Neuronal stem cell (in vitro differentiated cells): ENCODE data around the gene CDX2.

Experiments
- DNase-seq: peaks from one replicate; pipeline ENCODE4 v3.0.0-alpha.2; 2013; ENCODE audit warnings: low spot score
- H2AFZ ChIP-seq: one replicate; pipeline ENCODE4 v1.6.1; 2013; ENCODE audit warnings: mild to moderate bottlenecking, low read length, inconsistent platforms
- H2AK5ac ChIP-seq: 2 replicates; pipeline ENCODE4 v1.6.1; 2013; ENCODE audit warnings: low read depth, mild to moderate bottlenecking, inconsistent platforms, low read length, moderate library complexity, mixed read lengths
- H2BK120ac ChIP-seq: 2 replicates; pipeline ENCODE4 v1.6.1; 2013; ENCODE audit warnings: low read depth, mild to moderate bottlenecking, inconsistent platforms, low read length, moderate library complexity, mixed read lengths
- H2BK12ac ChIP-seq: one replicate; pipeline ENCODE4 v1.6.1; 2013; ENCODE audit warnings: low read length, inconsistent platforms
- H2BK15ac ChIP-seq: 2 replicates; pipeline ENCODE4 v1.6.1; 2013; ENCODE audit warnings: mild to moderate bottlenecking, low read length, inconsistent platforms, mixed read lengths
- H2BK5ac ChIP-seq: one replicate; pipeline ENCODE4 v1.6.1; 2013; ENCODE audit warnings: inconsistent platforms, mild to moderate bottlenecking, low read length, moderate library complexity
- H3K14ac ChIP-seq: one replicate; pipeline ENCODE4 v1.6.1; 2013; ENCODE audit warnings: low read length, inconsistent platforms
- H3K18ac ChIP-seq: 2 replicates; pipeline ENCODE4 v1.6.1; 2013; ENCODE audit warnings: low read length, inconsistent platforms
- H3K23ac ChIP-seq: 2 replicates; pipeline ENCODE4 v1.6.1; 2013; ENCODE audit warnings: low read depth, mild to moderate bottlenecking, mixed read lengths, low read length, inconsistent platforms; ENCODE audit not compliant: poor library complexity
- H3K27ac ChIP-seq: replicated peaks from 3 replicates; pipeline ENCODE4 v1.5.1; 2013; ENCODE audit warnings: low read length, inconsistent platforms
- H3K27me3 ChIP-seq, 3 experiments: 2 replicates each; pipeline ENCODE4 v1.6.1; 2013; ENCODE audit warnings: low read length in 3 of 3, mild to moderate bottlenecking in 2 of 3, inconsistent platforms in 1 of 3, low read depth in 1 of 3, mixed read lengths in 1 of 3, moderate library complexity in 1 of 3; ENCODE audit not compliant: control insufficient read depth in 3 of 3, insufficient read depth in 3 of 3
- H3K36me3 ChIP-seq, 2 donors: replicated peaks in 1 of 2; 2 replicates each; pipeline ENCODE4 v1.6.1; 2013; ENCODE audit warnings: low read length in 2 of 2; ENCODE audit not compliant: control insufficient read depth in 2 of 2, insufficient read depth in 2 of 2
- H3K4ac ChIP-seq: 2 replicates; pipeline ENCODE4 v1.6.1; 2013; ENCODE audit warnings: inconsistent platforms, mild to moderate bottlenecking, low read length, moderate library complexity
- H3K4me1 ChIP-seq, 2 donors: 1 replicate in 1 of 2; 2 replicates in 1 of 2; pipeline ENCODE4 v1.6.1; 2013; ENCODE audit warnings: low read length in 2 of 2, low read depth in 1 of 2; ENCODE audit not compliant: control insufficient read depth in 2 of 2, insufficient read depth in 1 of 2
- H3K4me2 ChIP-seq: one replicate; pipeline ENCODE4 v1.6.1; 2013; ENCODE audit warnings: mild to moderate bottlenecking, low read length, inconsistent platforms; ENCODE audit not compliant: insufficient read depth, poor library complexity, severe bottlenecking
- H3K4me3 ChIP-seq, 2 donors: 2 replicates each; pipeline ENCODE4 v1.5.1; 2013; ENCODE audit warnings: low read length in 2 of 2, mild to moderate bottlenecking in 2 of 2, inconsistent platforms in 1 of 2, moderate library complexity in 1 of 2
- H3K79me1 ChIP-seq: one replicate; pipeline ENCODE4 v1.6.1; 2013; ENCODE audit warnings: low read depth, mild to moderate bottlenecking, inconsistent platforms, low read length, moderate library complexity
- H3K9ac ChIP-seq: one replicate; pipeline ENCODE4 v1.6.1; 2013; ENCODE audit warnings: mild to moderate bottlenecking, low read depth, low read length, inconsistent platforms; ENCODE audit not compliant: poor library complexity
- H3K9me3 ChIP-seq, 2 donors: replicated peaks in 1 of 2; 2 replicates each; pipeline versions ENCODE3 to v1.6.1; 2013; ENCODE audit warnings: low read length in 2 of 2, mild to moderate bottlenecking in 2 of 2, inconsistent platforms in 1 of 2, low read depth in 1 of 2, mixed read lengths in 1 of 2, moderate library complexity in 1 of 2; ENCODE audit not compliant: control insufficient read depth in 2 of 2, insufficient read depth in 1 of 2
- H4K8ac ChIP-seq: one replicate; pipeline ENCODE4 v1.6.1; 2013; ENCODE audit warnings: low read depth, mild to moderate bottlenecking, inconsistent platforms, low read length, moderate library complexity
- H4K91ac ChIP-seq: one replicate; pipeline ENCODE4 v1.6.1; 2013; ENCODE audit warnings: low read length, low read depth, mild to moderate bottlenecking, inconsistent platforms; ENCODE audit not compliant: poor library complexity
- WGBS, 2 donors: extraction: QIAGEN DNeasy Blood & Tissue Kit; methylation state at CpG; one replicate each; pipeline ENCODE4 v1.1.7; 2013; ENCODE audit warnings: missing lambda C conversion rate in 2 of 2, mixed read lengths in 1 of 2; ENCODE audit not compliant: insufficient read length in 2 of 2, insufficient replicate concordance in 1 of 2; ENCODE audit errors: extremely low coverage in 2 of 2; 5-methylcytosine and 5-hydroxymethylcytosine counted together

The CDX2 gene

GRCh38 chr13:27933580-27934328, 35.4 kb downstream of the CDX2 start:
- no CpG with 5 or more reads among the region's 2 CpGs for WGBS, 2 donors
- H3K36me3 ChIP-seq = no peaks in the 10 kb centered on the region
- no peak overlapping the region for H3K23ac ChIP-seq
- no peak overlapping the region for H2BK5ac ChIP-seq
- no peak overlapping the region for H3K4me2 ChIP-seq
- no peak overlapping the region for H3K9ac ChIP-seq
- no peak overlapping the region for H4K91ac ChIP-seq
- no peaks in the 10 kb centered on the region for H3K4me1 ChIP-seq
- no peak overlapping the region for H2AFZ ChIP-seq
- H3K79me1 ChIP-seq = no peaks in the 10 kb centered on the region
- H2BK120ac ChIP-seq = no peak overlapping the region
- no peak overlapping the region for H2AK5ac ChIP-seq
- H3K4me3 ChIP-seq = no peak overlapping the region
- H3K27ac ChIP-seq = no peak overlapping the region
- DNase-seq = no peak
- H3K14ac ChIP-seq = no peak overlapping the region
- no peak overlapping the region for H3K18ac ChIP-seq
- peaks cover 12 to 35% (median 30%) of the 10 kb centered on the region in 3 experiments for H3K27me3 ChIP-seq
- no peak overlapping the region for H4K8ac ChIP-seq
- no peak overlapping the region for H3K4ac ChIP-seq
- H2BK12ac ChIP-seq = no peak overlapping the region
- no peaks in the 10 kb centered on the region for H3K9me3 ChIP-seq
- no peak overlapping the region for H2BK15ac ChIP-seq

- Histone ChIP-seq H3K27me3 (peaks cover 18 to 41% (median 36%) of the 10 kb centered on the region in 3 experiments), H2BK120ac (no peak overlapping the region), H3K4ac (no peak overlapping the region), H3K36me3 (no peaks in the 10 kb centered on the region), H3K14ac (no peak overlapping the region), H2BK12ac (no peak overlapping the region), H2AK5ac (no peak overlapping the region), H3K9ac (no peak overlapping the region), H3K27ac (no peak overlapping the region), H3K23ac (no peak overlapping the region), H2AFZ (no peak overlapping the region), H4K8ac (no peak overlapping the region), H3K79me1 (no peaks in the 10 kb centered on the region), H3K18ac (no peak overlapping the region), H2BK5ac (no peak overlapping the region), H3K4me1 (no peaks in the 10 kb centered on the region), H3K9me3 (no peaks in the 10 kb centered on the region), H3K4me2 (no peak overlapping the region), H2BK15ac (no peak overlapping the region), H3K4me3 (no peak overlapping the region), H4K91ac (no peak overlapping the region)
- WGBS, 2 donors = no CpG with 5 or more reads among the region's 1 CpG
- no peak for DNase-seq
Measured at GRCh38 chr13:27933118-27933517, 36.0 kb downstream of the CDX2 start.

- Histone ChIP-seq H2BK120ac (no peak overlapping the region), H3K4ac (no peak overlapping the region), H2BK5ac (no peak overlapping the region), H3K14ac (no peak overlapping the region), H3K9me3 (no peaks in the 10 kb centered on the region), H4K8ac (no peak overlapping the region), H3K36me3 (no peaks in the 10 kb centered on the region), H2AFZ (no peak overlapping the region), H3K27me3 (peaks cover 41 to 74% (median 69%) of the 10 kb centered on the region in 3 experiments), H3K9ac (no peak overlapping the region), H3K4me2 (no peak overlapping the region), H3K27ac (no peak overlapping the region), H3K4me1 (no peaks in the 10 kb centered on the region), H3K4me3 (no peak overlapping the region), H3K23ac (no peak overlapping the region), H2BK15ac (no peak overlapping the region), H2AK5ac (no peak overlapping the region), H3K18ac (no peak overlapping the region), H4K91ac (no peak overlapping the region), H2BK12ac (no peak overlapping the region), H3K79me1 (no peaks in the 10 kb centered on the region)
- DNase-seq = no peak
Measured at GRCh38 chr13:27929868-27930267, 39.2 kb downstream of the CDX2 start.

- H2BK12ac ChIP-seq = no peak overlapping the region
- peak overlapping the region; percentile 72 for H3K14ac ChIP-seq
- H2AFZ ChIP-seq = no peak overlapping the region
- H2AK5ac ChIP-seq = no peak overlapping the region
- no peak overlapping the region for H4K91ac ChIP-seq
- H3K27me3 ChIP-seq = peaks cover 49 to 81% (median 77%) of the 10 kb centered on the region in 3 experiments
- no peaks in the 10 kb centered on the region for H3K36me3 ChIP-seq
- no peaks in the 10 kb centered on the region for H3K4me1 ChIP-seq
- H3K4ac ChIP-seq = no peak overlapping the region
- no peak overlapping the region for H2BK15ac ChIP-seq
- no CpG with 5 or more reads among the region's 48 CpGs for WGBS, 2 donors
- H2BK120ac ChIP-seq = no peak overlapping the region
- H3K4me3 ChIP-seq = peak overlapping the region in 1 of 2 donors; percentile 8
- no peak overlapping the region for H3K18ac ChIP-seq
- no peak overlapping the region for H4K8ac ChIP-seq
- H3K23ac ChIP-seq = peak overlapping the region; percentile 13
- no peaks in the 10 kb centered on the region for H3K9me3 ChIP-seq
- no peaks in the 10 kb centered on the region for H3K79me1 ChIP-seq
- no peak overlapping the region for H3K9ac ChIP-seq
- DNase-seq = no peak
- no peak overlapping the region for H2BK5ac ChIP-seq
- no peak overlapping the region for H3K27ac ChIP-seq
- no peak overlapping the region for H3K4me2 ChIP-seq
Measured at GRCh38 chr13:27928805-27929753, 40.0 kb downstream of the CDX2 start.
